Umbilical cord (tissue), 2 donors: ENCODE data around the gene GNPAT. TPM values are rescaled to one million over a fixed set of nuclear protein-coding genes. Genes with fewer than 3 reads are reported as not detected.
"Not testable (repeated sequence)": the region's sequence is repeated elsewhere in the genome, so short reads cannot be mapped to it uniquely, and the experiment has no call there.

Source experiments
- DNase-seq: peaks from one replicate; pipeline ENCODE4 v3.0.0-alpha.2; 2015; ENCODE audit warnings: low spot score
- total RNA-seq: library from RNA; depleted of rRNA; stranded (reverse); fragments of >200 nt; gene quantifications from one replicate; pipeline ENCODE4 v1.2.3, GENCODE V29; 2014; ENCODE audit warnings: low replicate concordance; ENCODE audit not compliant: insufficient read depth

GNPAT gene
- 38.0 TPM for total RNA-seq

DNA sequence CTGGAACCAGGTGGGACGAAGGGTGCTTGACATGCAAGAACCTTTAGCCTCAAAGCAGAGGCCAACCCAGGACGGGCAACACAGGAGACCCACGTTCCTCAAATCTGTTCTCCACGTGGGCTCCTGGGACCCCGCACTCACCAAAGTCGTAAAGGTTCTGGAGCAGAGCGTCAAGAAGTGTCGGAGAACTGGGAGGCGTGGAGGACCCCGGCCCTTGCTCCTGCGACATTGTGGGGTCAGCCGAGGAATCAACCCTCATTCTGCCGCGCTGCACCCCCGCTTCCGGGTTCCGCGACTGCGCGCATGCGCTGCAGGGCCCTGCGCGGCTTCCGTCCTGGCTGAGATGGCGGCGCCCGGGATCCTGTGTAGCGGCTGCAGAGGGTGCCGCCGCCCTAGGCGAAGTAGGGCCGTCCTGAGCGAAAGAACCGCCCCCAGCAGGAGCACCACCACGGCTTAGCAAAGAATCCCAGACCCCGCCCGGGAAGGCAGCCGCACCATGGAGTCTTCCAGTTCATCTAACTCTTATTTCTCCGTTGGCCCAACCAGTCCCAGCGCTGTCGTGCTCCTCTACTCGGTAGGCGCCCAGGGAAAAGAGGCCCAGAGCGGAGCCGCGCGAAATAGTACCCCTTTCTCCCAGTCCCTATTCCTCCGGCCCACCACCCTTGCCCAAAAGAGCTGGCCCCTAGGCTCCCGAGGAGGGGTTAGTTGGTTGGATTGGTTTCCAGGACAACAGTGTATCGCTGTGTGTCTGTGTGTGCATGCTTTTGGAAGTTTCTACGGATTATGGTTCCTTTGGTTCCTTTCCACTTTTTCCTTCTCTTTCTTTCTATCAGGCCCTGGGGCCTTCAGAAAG lies at the start of gene GNPAT:
TSS of gene GNPAT (plus strand) at position 330 of the 853 bp plus-strand sequence. CDS start at position 497, 167 bp downstream.
- peak; percentile 94 for DNase-seq

DNA sequence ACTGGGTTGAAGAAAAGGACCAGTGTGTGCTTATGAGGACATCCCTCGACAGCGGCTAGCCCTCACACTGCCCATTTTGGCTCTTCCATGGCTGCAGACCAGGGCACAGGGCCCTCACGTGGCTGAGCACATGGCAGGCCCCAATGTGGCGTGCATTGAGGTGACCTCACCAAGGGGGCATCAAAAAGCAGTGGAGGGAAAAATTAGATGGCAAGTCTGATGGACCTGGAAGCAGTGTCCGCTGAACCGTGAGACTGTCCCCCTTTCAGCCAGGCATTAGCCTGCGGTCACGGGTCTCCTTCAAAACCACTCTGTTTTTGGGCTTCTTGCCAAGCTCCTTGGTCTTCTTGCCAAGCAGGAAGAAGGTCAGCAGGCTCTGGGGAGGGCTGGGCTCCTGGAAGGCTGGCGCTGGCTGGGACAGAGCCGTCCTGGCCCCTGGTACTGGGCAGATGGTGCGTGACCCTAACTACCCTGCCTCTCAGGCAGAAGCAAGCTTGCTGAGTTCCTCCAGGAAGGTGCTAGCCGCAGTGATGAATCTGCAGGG lies 48.3 kb upstream of the GNPAT start:
- DNase-seq: peak; percentile 18

DNA sequence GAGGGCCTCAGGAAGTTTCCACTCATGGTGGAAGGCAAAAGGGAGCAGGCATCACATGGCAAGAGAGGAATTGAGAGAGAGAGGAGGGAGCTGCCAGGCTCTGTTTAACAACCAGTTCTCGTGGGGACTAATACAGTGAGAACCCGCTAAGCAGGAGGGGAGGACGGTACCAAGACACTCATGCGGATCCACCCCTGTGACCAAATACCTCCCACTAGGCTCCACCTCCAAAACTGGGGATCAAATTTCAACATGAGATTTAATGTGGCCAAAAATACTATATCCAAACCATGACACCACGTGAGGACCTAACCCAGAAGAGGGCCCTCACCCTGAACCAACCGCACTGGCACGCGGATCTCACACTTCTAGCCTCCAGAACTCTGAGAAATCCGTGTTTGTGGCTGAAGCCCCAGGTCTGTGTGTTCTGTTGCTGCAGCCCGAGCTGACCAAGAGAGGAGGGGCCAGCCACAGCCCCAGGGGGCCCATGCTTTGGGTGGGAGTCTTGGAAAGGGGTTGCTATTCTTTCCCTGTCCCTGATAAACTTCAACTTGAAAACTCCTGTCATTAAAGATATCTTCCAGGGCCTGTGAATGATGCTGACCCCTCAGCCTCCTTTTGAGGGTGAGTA lies 47.2 kb upstream of the GNPAT start:
- no peak for DNase-seq

DNA sequence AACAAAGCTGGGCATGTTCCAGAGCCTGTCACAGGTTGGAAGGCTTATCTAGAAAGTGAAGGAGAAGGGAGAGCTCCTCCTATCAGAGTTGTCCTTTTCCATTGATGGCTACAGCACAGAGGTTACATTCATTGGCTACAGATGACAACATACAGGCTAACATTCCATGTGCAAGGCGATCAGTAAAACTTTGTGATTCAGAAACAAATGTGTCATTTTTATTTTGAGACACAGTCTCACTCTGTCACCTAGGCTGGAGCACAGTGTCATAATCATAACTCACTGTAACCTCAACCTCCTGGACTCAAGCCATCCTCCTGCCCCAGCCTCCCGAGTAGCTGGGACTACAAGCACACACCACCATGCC lies 46.6 kb upstream of the GNPAT start:
- no peak for DNase-seq

DNA sequence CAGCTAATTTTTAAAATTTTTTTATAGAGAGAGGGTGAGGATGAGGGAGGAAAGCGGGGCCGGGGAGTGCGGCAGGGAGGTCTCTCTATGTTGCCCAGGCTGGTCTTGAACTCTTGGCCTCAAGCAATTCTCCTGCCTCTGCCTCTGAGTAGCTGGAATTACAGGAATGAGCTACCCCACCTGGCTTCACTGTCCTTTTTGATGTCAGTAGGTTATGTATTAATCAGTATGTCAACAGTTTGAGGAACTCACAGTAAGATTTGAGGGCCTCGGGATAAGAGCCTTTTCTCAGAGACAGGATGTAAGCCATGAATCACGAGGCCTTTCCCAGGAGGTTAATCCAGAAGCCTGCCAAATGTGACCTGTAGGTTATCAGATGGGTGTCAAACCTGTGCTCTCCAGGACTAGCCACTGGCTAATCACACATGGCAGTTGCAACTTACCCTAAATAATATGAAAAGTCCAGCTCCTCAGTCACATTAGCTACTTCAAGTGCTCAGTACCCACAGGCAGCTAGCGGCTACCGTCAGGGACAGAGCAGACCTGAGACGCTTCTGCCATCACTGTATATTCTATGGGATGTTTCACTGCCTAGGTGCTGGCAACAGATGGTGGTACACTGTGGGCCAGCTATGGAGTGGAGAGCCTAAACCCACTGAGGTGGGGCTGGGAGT lies 46.0 kb upstream of the GNPAT start:
- no peak for DNase-seq

DNA sequence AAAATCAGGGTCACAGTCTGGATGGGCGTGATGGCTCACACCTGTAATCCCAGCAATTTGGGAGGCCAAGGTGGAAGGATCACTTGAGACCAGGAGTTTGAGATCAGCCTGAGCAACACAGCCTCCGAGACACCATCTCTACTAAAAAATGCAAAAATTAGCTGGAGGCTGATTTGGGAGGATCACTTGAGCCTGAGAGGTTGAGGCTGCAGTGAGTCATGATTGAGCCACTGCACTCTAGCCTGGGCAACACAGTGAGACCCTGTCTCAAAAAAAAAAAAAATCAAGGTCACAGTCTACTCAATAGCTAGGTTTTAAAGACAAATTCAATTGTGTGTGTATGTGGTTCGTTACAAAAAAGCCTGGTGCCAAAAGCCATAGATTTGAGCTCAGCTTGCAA lies 44.7 kb upstream of the GNPAT start:
- DNase-seq: no peak

DNA sequence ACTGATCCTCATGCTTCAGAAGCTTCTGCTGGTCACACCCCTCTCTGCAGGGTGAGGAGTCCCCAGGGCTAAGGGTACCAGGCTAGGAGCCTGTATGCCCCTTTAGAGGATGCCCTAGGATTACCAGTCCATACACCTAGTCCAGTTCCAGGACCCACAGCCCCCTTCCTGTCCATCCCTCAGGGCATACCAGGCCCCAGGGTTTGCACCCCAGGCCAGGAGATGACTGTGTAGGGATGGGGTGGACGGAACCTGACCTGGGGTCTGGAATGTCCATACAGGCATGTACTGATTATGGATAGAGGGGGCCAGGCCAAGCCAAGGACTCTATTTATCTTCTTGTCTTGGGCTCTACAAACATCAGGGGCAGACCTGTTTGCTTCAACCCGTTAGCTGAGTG lies 44.3 kb upstream of the GNPAT start:
- no peak for DNase-seq

DNA sequence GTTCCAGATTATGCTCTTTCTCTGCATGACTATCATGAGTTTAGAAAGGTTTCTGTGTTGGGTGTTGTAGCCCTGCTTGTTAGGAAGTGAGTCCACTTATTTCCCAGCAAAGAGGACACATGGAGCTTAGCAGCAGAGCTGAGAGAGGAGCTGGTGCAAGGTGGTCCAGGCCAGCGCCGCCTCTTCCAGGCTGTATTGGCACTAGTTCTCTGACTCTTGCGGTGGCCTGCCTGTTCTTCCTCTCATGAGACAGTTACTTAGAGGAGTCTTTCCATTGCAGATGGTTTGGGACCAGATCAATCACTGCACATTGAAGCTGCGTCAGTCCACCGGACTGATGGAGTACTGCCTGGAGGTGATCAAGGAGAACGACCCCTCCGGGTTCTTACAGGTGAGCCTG lies 41.1 kb upstream of the GNPAT start:
- DNase-seq: no peak

DNA sequence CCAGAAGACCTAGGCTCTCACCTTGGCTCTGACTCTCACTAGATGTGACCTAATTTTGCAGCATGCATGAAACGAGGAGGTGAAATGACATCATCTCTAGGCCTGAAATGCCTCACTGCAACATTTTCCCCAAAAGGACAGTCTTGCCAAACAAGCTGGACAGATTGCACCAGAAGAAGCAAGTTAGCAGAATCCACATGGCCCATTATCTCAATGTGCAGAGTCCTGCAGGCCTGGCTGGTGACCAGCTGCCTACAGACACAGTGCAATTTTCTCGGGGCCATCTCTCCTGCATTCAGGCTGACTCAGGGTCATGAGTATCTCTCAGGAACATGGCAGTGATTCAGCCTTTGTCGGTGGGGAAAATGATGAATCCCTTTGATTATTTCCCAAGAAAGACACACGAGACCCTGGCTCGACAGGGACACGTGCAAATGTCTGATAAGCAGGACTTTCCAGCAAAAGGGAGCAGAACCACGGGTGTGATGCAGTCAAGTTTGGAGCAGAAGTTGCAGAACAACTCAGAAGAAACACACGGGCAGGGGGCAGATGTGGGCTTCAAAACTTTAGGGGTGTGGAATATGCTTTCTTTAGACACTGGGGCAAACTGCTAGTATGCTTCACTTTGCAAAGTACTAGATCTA lies 40.5 kb upstream of the GNPAT start:
- DNase-seq: peak; percentile 27

DNA sequence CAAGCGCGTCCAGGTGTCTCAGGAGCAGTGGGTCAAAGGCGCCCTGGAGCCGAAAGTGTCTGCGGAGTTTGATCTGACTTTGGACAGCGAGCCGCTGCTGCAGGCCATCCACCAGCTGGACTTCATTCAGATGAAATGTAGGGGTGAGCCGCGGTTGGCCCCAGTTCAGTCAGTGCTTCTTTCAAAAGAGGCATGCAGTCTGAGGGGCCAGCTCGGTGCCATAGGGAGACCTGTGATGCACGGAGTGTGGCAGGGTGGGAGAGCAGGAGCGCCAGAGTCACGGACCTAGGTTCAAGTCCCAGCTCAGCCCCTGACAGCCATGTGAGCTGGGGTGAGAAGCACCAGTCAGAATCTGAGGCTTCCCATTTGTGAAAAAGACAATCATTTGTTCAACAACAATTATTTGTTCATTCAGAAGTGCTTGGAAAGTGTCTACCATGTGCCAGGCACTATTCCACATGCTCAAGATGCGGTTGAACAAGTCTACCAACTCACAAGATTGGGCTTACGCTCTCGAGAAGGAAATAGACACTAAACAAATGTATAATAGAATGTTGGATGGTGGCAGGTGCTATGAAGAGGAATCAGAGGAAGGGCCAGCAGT lies 39.5 kb upstream of the GNPAT start:
- no peak for DNase-seq

DNA sequence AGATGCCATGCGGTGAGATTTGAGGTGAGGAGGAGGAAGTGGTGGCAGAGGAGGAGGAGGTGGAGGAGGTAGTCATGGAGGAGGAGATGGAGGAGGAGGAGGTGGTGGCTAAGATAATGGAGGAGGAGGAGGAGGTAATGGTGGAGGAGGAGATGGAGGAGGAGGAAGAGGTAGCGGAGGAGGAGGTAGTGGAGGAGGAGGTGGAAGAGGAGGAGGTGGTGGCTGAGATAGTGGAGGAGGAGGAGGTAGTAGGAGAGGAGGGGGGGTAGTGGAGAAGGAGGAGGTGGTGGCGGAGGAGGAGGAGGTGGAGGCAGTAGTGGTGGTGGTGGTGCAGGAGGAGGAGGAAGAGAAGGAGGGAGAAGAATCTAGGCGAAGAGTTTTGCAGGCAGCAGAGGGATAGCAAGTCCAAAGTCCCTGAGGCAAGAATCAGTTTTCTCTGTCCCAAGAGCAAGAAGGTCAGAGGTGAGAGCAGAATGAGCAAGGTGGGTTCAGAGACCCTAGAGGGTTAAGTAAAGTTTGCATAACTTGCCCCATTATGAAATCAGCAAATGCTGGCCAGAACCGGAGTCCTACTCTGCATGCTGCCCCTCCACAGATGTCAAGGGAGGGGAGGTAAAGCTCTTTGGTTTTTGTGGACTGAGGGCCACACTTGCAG lies 38.9 kb upstream of the GNPAT start:
- no peak for DNase-seq

DNA sequence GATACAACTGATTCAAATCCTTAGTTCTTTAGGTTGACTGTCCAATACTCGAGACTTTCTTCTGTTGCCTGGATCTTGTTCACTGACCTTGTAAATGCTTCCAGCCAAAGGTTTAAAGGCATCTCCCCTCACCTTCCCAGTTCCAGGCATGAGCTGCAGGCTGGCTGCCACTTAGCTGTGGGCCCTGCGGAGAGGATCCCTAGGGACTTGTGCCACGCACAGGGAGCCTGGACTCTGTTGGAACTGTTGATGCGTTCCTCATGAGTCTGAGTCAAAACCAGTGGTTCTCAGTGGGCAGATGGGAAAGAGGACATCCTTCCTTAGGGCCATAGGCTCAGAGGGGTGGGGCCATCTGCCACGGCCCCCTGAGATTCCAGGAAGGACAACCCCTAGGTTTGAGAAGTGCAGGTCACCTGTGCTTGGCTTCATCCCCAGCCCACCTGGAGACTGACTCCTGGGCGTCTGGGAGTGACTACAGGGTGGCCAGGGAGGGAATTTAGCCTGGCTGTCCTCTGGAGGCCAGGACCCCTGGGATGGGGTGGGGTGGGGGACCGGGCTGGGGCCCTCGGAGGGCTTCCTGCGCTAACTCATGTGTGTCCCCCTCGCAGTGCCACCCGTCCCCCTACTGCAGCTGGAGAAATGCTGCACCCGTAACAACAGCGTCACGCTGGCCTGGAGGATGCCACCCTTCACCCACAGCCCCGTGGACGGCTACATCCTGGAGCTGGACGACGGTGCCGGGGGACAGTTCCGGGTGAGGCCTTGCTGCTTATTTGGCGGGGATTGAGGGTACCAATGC lies 37.6 kb upstream of the GNPAT start:
- DNase-seq: no peak

DNA sequence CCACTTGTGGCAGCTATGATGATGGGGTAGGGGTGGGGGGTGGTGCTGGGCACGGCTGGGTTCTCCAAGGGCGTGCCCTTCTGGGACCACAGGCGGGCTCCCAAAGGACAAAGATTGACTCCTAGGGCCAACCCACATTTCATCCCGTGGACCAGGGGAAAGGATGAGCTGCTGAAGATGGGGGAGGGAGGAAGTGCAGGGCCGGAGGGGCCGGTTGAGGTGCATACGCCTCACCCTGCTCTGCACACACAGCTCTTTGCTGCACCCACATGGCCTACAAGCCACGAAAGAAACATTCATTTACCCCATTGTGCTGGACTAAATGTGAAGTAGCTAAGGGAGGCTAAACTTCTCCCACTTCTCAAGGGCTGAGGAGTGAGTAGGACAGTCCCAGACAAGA lies 34.2 kb upstream of the GNPAT start:
- no peak for DNase-seq

DNA sequence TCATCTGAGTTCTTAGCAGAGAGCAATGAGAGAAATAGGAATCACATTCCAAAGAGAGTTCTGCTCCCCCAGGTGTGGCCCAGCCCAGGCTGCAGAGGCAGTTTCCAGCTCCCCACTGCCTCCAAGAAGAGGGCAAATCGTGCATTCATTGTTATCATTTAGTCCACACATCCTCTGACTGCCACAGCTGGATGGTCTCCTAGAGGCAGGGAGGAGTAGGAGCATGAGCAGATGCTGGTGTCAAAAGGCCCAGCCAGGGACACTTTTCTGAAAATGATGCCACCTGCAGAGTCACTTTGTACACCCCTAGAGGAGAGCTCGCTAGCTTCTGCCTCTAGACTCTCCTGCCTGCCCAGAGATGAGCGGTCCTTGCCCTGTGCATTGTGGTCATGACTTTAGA lies 33.6 kb upstream of the GNPAT start:
- no peak for DNase-seq

DNA sequence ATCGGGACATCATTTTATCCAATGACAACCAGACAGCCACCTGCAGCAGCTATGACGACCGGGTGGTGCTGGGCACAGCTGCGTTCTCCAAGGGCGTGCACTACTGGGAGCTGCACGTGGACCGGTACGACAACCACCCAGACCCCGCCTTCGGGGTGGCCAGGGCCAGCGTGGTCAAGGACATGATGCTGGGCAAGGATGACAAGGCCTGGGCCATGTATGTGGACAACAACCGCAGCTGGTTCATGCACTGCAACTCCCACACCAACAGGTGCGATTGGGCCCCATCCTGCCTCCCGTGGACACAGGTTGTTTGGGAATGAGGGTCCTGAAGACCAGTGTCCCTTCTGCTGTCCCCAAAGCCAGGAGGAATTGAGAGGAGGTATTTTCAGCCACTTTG lies 32.0 kb upstream of the GNPAT start:
- DNase-seq: no peak

DNA sequence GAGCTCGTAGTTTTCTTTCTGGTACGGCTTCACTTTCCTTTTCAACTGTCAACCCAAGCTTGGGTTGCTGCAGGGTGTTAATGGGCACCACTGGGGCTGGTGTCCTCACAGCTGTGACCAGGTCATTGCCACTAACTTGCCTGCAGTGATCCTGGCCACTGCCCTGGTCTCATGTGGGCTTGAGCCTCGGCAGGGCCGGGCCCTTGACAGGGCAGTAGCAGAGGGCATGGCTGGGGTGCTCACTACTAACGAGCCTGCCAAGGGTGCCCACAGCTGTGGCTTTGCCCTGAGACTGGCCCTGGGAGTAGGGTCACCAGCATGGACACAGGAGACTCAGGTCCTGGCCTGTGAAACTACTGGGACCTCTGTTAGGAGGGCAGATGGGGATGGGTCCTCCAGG lies 31.5 kb upstream of the GNPAT start:
- no peak for DNase-seq

DNA sequence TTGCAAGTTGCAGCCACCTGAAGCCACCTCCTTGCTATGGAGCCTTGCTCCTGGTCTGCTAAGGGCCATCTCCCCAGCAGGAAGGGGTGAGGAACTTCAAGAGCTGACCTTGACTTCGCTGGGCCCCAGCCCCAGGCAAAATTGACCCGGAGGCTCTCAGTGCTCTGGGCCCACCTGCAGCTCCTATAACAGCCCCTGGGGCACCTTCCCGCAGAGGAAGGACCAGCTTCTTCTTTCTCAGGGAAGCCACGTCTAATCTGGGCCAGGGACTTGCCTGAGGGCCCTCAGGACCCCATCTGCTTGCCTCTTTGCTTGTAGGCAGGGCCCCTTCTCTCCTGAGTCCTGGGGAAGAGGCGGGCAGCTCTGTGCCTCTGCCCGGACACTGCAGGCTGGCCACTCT lies 30.9 kb upstream of the GNPAT start:
- DNase-seq: no peak

DNA sequence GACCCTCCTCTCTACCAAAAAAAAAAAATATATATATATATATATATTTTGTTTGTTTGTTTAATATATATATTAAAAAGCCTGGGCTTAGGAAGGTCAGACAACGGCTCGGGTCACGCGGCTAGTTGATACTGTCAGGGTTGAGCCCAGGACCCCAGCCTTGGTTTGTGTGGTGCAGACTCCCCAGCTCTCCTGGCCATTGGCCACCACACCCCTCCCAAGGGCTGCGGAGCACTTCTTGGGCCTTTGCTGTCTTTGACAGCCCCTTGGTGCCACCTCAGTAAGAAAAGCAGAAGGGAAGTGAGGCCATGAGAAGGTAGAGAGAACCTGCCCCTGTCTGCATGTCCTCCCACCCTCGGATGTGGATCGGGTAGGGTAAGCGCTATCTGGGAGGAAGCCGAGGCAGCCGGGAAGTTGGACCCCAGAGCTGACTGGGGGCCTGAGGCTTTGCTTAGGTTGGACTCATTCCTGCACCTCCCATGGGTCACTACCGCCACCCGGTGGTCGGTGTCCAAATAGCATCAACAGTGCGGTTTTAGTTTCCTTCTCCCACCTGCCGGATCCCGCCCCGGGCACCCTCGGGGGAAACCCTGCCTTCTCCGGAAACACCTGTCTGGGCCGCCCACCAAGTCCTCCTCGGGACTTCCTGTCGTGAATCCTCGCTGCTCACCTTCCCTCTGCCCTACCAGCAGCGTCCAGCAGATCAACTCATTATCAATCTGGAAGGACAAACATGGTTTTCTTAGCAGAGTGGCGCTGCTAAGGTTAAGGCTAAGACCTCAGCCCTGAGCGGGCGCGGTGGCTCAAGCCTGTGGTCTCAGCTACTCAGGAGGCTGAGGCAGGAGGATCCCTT lies 29.8 kb upstream of the GNPAT start:
- DNase-seq: peak; percentile 73

DNA sequence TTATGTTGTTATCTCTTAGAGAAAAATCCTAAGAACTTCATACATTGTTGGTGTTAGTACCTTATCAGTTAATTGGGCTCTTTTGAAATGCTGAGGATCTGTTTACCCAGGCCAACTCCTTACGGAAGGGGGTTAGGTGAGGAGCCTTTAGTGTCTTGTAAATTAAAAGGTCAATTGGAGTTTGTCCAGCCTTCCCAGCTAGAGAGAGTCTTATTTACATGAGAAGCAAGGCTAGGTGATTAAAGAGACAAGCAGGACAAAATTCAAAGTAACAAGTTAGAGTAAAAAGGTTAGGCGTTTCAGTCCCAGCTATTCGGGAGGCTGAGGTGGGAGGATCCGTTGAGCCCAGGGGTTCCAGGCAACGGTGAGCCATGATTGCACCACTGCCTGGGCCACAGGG lies 28.7 kb upstream of the GNPAT start:
- not testable (repeated sequence) for DNase-seq
